ENCODE results near the gene PALM2AKAP2.
A peak's percentile ranks its signal among the peaks of the same experiment; 100 is the strongest.

The PALM2AKAP2 gene

GRCh38 chr9:109796078-109796477 lies 16.1 kb downstream of the PALM2AKAP2 start:
- Histone ChIP-seq H3K4me3 (ENCODE audit: low read depth in 1 of 2, low read length in 2 of 2) (no peak overlapping the region), H3K79me2 (ENCODE audit: insufficient read depth, low read length) (no peaks in the 10 kb centered on the region), H3K4me2 (ENCODE audit: insufficient read depth, low read length) (no peak overlapping the region), H3K4me1 (ENCODE audit: insufficient read depth, low read length) (no peaks in the 10 kb centered on the region), H3K9me3 (ENCODE audit: insufficient read depth, low read length, severe bottlenecking) (no peaks in the 10 kb centered on the region), H3K36me3 (ENCODE audit: insufficient read depth, low read length) (no peaks in the 10 kb centered on the region), H3K27me3 (ENCODE audit: insufficient read depth, low read length, poor library complexity) (no peaks in the 10 kb centered on the region), H3K9ac (ENCODE audit: low read depth, low read length) (no peak overlapping the region), H4K20me1 (ENCODE audit: insufficient read depth, low read length) (no peaks in the 10 kb centered on the region), H3K27ac (ENCODE audit: low read length) (no peak overlapping the region), H2AFZ (ENCODE audit: low read depth, low read length) (no peak overlapping the region)
- TF ChIP-seq EZH2 (IDR thresholded peaks at IDR 0.05; ENCODE audit: borderline replicate concordance, low read depth, low read length, severe bottlenecking) (no peak), CTCF (IDR thresholded peaks at IDR 0.05; ENCODE audit: borderline replicate concordance, extremely low read depth, low read length, poor library complexity, severe bottlenecking) (no peak)
- ATAC-seq (ENCODE audit: insufficient read depth, low read depth): no peak
- no peak for DNase-seq

DNA sequence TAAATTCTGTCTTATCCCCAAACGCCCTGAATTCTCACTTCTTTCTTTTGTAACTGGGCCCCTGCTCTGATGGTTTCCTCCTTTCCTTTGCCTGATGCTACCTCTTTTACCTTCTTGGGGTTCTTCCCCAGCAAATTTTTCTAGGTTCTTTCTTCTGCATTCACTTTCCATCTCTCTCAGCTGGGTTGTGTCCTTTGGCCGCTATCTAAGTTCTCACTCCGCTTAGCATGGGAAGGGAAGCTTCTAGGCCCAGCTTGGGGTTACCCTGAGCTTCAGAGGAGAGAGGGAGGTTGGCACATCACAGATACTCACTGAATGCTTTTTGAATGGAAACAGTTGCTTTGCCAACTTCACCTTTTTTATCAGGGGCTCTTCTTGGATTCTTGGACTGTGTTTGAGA lies 17.0 kb downstream of the PALM2AKAP2 start:
- H3K9ac ChIP-seq (ENCODE audit: low read depth, low read length): no peak overlapping the region
- H3K79me2 ChIP-seq (ENCODE audit: insufficient read depth, low read length): no peaks in the 10 kb centered on the region
- H2AFZ ChIP-seq (ENCODE audit: low read depth, low read length): no peak overlapping the region
- H3K9me3 ChIP-seq (ENCODE audit: insufficient read depth, low read length, severe bottlenecking): no peaks in the 10 kb centered on the region
- no peaks in the 10 kb centered on the region for H3K36me3 ChIP-seq (ENCODE audit: insufficient read depth, low read length)
- TF ChIP-seq EZH2 (IDR thresholded peaks at IDR 0.05; ENCODE audit: borderline replicate concordance, low read depth, low read length, severe bottlenecking): no peak
- TF ChIP-seq CTCF (IDR thresholded peaks at IDR 0.05; ENCODE audit: borderline replicate concordance, extremely low read depth, low read length, poor library complexity, severe bottlenecking): no peak
- no peak overlapping the region for H3K27ac ChIP-seq (ENCODE audit: low read length)
- ATAC-seq (ENCODE audit: insufficient read depth, low read depth) (no peak), DNase-seq (no peak)
- no peak overlapping the region for H3K4me3 ChIP-seq (ENCODE audit: low read depth in 1 of 2, low read length in 2 of 2)
- H4K20me1 ChIP-seq (ENCODE audit: insufficient read depth, low read length): no peaks in the 10 kb centered on the region
- no peak overlapping the region for H3K4me2 ChIP-seq (ENCODE audit: insufficient read depth, low read length)
- H3K4me1 ChIP-seq (ENCODE audit: insufficient read depth, low read length): no peaks in the 10 kb centered on the region
- no peaks in the 10 kb centered on the region for H3K27me3 ChIP-seq (ENCODE audit: insufficient read depth, low read length, poor library complexity)

- H3K9ac ChIP-seq (ENCODE audit: low read depth, low read length): no peak overlapping the region
- H3K79me2 ChIP-seq (ENCODE audit: insufficient read depth, low read length): no peaks in the 10 kb centered on the region
- H3K27me3 ChIP-seq (ENCODE audit: insufficient read depth, low read length, poor library complexity): no peaks in the 10 kb centered on the region
- no peaks in the 10 kb centered on the region for H3K36me3 ChIP-seq (ENCODE audit: insufficient read depth, low read length)
- no peaks in the 10 kb centered on the region for H3K9me3 ChIP-seq (ENCODE audit: insufficient read depth, low read length, severe bottlenecking)
- no peaks in the 10 kb centered on the region for H4K20me1 ChIP-seq (ENCODE audit: insufficient read depth, low read length)
- H3K4me2 ChIP-seq (ENCODE audit: insufficient read depth, low read length): no peak overlapping the region
- H2AFZ ChIP-seq (ENCODE audit: low read depth, low read length): no peak overlapping the region
- H3K4me1 ChIP-seq (ENCODE audit: insufficient read depth, low read length): no peaks in the 10 kb centered on the region
- H3K4me3 ChIP-seq (ENCODE audit: low read depth in 1 of 2, low read length in 2 of 2): no peak overlapping the region
- ATAC-seq (ENCODE audit: insufficient read depth, low read depth): no peak
- H3K27ac ChIP-seq (ENCODE audit: low read length): no peak overlapping the region
- no peak for DNase-seq
- TF ChIP-seq CTCF (IDR thresholded peaks at IDR 0.05; ENCODE audit: borderline replicate concordance, extremely low read depth, low read length, poor library complexity, severe bottlenecking) (no peak), EZH2 (IDR thresholded peaks at IDR 0.05; ENCODE audit: borderline replicate concordance, low read depth, low read length, severe bottlenecking) (no peak)
These were observed 17.5 kb downstream of the PALM2AKAP2 start for GRCh38 chr9:109797509-109797908.

- H3K4me3 ChIP-seq (ENCODE audit: low read depth in 1 of 2, low read length in 2 of 2): no peak overlapping the region
- H3K27me3 ChIP-seq (ENCODE audit: insufficient read depth, low read length, poor library complexity): no peaks in the 10 kb centered on the region
- no peak overlapping the region for H2AFZ ChIP-seq (ENCODE audit: low read depth, low read length)
- H3K79me2 ChIP-seq (ENCODE audit: insufficient read depth, low read length): no peaks in the 10 kb centered on the region
- no peaks in the 10 kb centered on the region for H3K36me3 ChIP-seq (ENCODE audit: insufficient read depth, low read length)
- DNase-seq (peak; percentile 9), ATAC-seq (ENCODE audit: insufficient read depth, low read depth) (peak; percentile 48)
- no peak for TF ChIP-seq CTCF (IDR thresholded peaks at IDR 0.05; ENCODE audit: borderline replicate concordance, extremely low read depth, low read length, poor library complexity, severe bottlenecking)
- TF ChIP-seq EZH2 (IDR thresholded peaks at IDR 0.05; ENCODE audit: borderline replicate concordance, low read depth, low read length, severe bottlenecking): no peak
- no peaks in the 10 kb centered on the region for H3K4me1 ChIP-seq (ENCODE audit: insufficient read depth, low read length)
- H3K9me3 ChIP-seq (ENCODE audit: insufficient read depth, low read length, severe bottlenecking): no peaks in the 10 kb centered on the region
- no peak overlapping the region for H3K9ac ChIP-seq (ENCODE audit: low read depth, low read length)
- no peak overlapping the region for H3K4me2 ChIP-seq (ENCODE audit: insufficient read depth, low read length)
- no peaks in the 10 kb centered on the region for H4K20me1 ChIP-seq (ENCODE audit: insufficient read depth, low read length)
- H3K27ac ChIP-seq (ENCODE audit: low read length): no peak overlapping the region
These were observed 19.1 kb downstream of the PALM2AKAP2 start for GRCh38 chr9:109799141-109799540.
